Adrenal gland (tissue), 12 donors: Measurements from ENCODE around the gene ZMAT3. TPM values are rescaled to one million over a fixed set of nuclear protein-coding genes. Genes with fewer than 3 reads are reported as not detected.
"Not testable (repeated sequence)": the region's sequence is repeated elsewhere in the genome, so short reads cannot be mapped to it uniquely, and the experiment has no call there.

Experiments used
- DNase-seq, 7 donors: peaks; one replicate each; pipeline ENCODE4 v3.0.0-alpha.2; 2019 to 2020
- H3K27ac ChIP-seq, 5 donors: fragments of 200-600 bp; sonication (generic) in 4 of 5; 1 replicate in 3 of 5; 2 replicates in 2 of 5; pipeline versions ENCODE4 v1.5.1 to v1.8.0; 2016 to 2020; ENCODE audit warnings: mild to moderate bottlenecking in 1 of 5
- H3K27me3 ChIP-seq: fragments of 200-600 bp; 2 replicates; pipeline ENCODE4 v1.8.0; 2021
- H3K36me3 ChIP-seq, 2 donors: fragments of 200-600 bp; replicated peaks in 1 of 2; 1 replicate in 1 of 2; 2 replicates in 1 of 2; pipeline versions ENCODE4 v1.5.1 to v1.8.0; 2018 to 2022
- H3K4me1 ChIP-seq, 2 donors: fragments of 200-600 bp; replicated peaks in 1 of 2; 1 replicate in 1 of 2; 2 replicates in 1 of 2; pipeline versions ENCODE4 v1.5.1 to v1.8.0; 2018 to 2021
- H3K4me3 ChIP-seq, 4 donors: fragments of 200-600 bp; sonication (generic) in 3 of 4; one replicate each; pipeline ENCODE4 v1.5.1; 2016 to 2018
- H3K9me3 ChIP-seq, 3 donors: fragments of 200-600 bp; sonication (generic) in 1 of 3; replicated peaks in 1 of 3; 1 replicate in 2 of 3; 2 replicates in 1 of 3; pipeline versions ENCODE4 v1.5.1 to v1.8.0; 2016 to 2021
- POLR2A ChIP-seq, 2 donors: fragments of 450-650 bp; IDR thresholded peaks; one replicate each; pipeline ENCODE4 v1.6.1; 2017; ENCODE audit warnings: antibody characterized with exemption in 2 of 2, mild to moderate bottlenecking in 2 of 2, moderate library complexity in 1 of 2
- WGBS, 4 donors: extraction: QIAGEN DNeasy Blood & Tissue Kit in 2 of 4; methylation state at CpG; one replicate each; pipeline versions ENCODE4 v1.1.5 to v1.1.7; 2013 to 2017; 5-methylcytosine and 5-hydroxymethylcytosine counted together
- intact Hi-C, 2 donors: fragments of 100-400 bp; cut with DNase I; formaldehyde crosslinking; loops; one replicate each; pipeline versions ENCODE4 v1.14.1 to v1.15.0; 2022 to 2023
- polyA plus RNA-seq, 3 donors: library from polyadenylated mRNA; stranded (reverse); fragments of 200-250 nt in 2 of 3; fragments of 350-450 nt in 1 of 3; fragmentation: Illumina TruSeq in 1 of 3; extraction: RNeasy Lipid Tissue Mini Kit (QIAGEN cat#74804) in 1 of 3; gene quantifications; one replicate each; pipeline ENCODE4 v1.2.3, GENCODE V29; 2013 to 2014
- total RNA-seq, 9 donors: library from RNA; depleted of rRNA in 4 of 9; stranded (reverse); fragments of >200 nt in 4 of 9; fragments of 120-200 nt in 1 of 9; fragmentation: NEBNext Ultra II Directional in 1 of 9; extraction: Animal tissue kit (Norgen Biotek cat#: 25700) in 1 of 9; gene quantifications; one replicate each; pipeline versions ENCODE4 v1.1.0 to v1.2.4, GENCODE V29; 2013 to 2023
- TF ChIP-seq, protein P1 (sequence below), 6 experiments: fragments of 450-650 bp in 4 of 6; fragments of 200-600 bp in 2 of 6; sonication (generic) in 1 of 6; IDR thresholded peaks; 1 replicate in 5 of 6; 2 replicates in 1 of 6; pipeline versions ENCODE4 v1.5.1 to v1.8.0; 2016 to 2021; ENCODE audit warnings: antibody characterized with exemption in 6 of 6, mild to moderate bottlenecking in 2 of 6, moderate library complexity in 1 of 6
- donor health status: healthy with polysubstance abuse.
- donor health status: Bipolar disorder and iron deficiency.
- donor health status: DM: yes; HTN: yes; CAD: no.
- donor health status: DM: no; HTN: no; CAD: no.
- donor health status: DM: no; HTN: no; CAD: no.
- donor health status: DM: yes; HTN: yes; CAD: no.

ZMAT3 gene
- total and polyA plus RNA-seq, 12 donors = 1.8 to 30.0 (median 18.1) TPM

DNA sequence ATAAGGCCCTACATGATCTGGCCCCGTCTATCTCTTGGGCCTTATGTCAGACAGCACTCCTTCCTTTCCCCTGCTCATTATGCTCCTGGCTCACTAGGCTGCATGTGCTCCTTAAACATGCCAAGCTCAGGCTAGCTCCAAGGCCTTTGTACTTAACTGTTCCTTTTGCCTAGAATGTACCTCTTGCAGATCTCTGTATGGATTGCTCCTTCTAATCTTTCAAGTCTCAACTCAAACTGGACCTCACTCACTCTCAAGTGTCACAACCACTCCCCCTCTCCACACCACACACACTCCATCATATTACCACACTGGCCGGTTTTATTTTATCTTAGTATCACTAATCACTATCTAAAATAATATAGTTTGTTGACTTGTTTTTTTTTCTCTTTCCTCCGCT lies 36.4 kb downstream of the ZMAT3 start:
- Histone ChIP-seq H3K27ac (no peak overlapping the region), H3K4me1 (no peaks in the 10 kb centered on the region), H3K36me3 (no peaks in the 10 kb centered on the region), H3K27me3 (no peaks in the 10 kb centered on the region), H3K4me3 (no peak overlapping the region), H3K9me3 (no peaks in the 10 kb centered on the region)
- TF ChIP-seq, protein P1, sequence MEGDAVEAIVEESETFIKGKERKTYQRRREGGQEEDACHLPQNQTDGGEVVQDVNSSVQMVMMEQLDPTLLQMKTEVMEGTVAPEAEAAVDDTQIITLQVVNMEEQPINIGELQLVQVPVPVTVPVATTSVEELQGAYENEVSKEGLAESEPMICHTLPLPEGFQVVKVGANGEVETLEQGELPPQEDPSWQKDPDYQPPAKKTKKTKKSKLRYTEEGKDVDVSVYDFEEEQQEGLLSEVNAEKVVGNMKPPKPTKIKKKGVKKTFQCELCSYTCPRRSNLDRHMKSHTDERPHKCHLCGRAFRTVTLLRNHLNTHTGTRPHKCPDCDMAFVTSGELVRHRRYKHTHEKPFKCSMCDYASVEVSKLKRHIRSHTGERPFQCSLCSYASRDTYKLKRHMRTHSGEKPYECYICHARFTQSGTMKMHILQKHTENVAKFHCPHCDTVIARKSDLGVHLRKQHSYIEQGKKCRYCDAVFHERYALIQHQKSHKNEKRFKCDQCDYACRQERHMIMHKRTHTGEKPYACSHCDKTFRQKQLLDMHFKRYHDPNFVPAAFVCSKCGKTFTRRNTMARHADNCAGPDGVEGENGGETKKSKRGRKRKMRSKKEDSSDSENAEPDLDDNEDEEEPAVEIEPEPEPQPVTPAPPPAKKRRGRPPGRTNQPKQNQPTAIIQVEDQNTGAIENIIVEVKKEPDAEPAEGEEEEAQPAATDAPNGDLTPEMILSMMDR (IDR thresholded peaks at IDR 0.05) = no peak
- no peak for TF ChIP-seq POLR2A (IDR thresholded peaks at IDR 0.05)
- no peak for DNase-seq
- intact Hi-C loops = no loop called here
- WGBS, 4 donors = 83 to 89% (median 85%) methylated on average over 3 of the region's 3 CpGs

DNA sequence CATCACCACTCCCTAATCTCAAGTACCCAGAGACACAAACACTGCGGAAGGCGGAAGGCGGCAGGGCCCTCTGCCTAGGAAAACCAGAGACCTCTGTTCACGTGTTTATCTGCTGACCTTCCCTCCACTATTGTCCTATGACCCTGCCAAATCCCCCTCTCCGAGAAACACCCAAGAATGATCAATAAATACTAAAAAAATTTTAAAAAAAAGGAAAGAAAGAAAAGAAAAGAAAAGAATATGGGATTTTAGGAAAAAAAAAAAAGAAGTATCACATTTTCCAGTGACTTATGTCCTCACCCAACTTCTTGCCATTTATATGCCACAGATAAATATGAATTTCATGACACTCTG lies 38.3 kb downstream of the ZMAT3 start:
- 65 to 89% (median 78%) methylated on average over 5 of the region's 5 CpGs for WGBS, 4 donors
- H3K27me3 ChIP-seq, H3K27ac ChIP-seq, H3K4me3 ChIP-seq, H3K36me3 ChIP-seq, intact Hi-C loops, H3K4me1 ChIP-seq, DNase-seq, H3K9me3 ChIP-seq: not testable (repeated sequence)

DNA sequence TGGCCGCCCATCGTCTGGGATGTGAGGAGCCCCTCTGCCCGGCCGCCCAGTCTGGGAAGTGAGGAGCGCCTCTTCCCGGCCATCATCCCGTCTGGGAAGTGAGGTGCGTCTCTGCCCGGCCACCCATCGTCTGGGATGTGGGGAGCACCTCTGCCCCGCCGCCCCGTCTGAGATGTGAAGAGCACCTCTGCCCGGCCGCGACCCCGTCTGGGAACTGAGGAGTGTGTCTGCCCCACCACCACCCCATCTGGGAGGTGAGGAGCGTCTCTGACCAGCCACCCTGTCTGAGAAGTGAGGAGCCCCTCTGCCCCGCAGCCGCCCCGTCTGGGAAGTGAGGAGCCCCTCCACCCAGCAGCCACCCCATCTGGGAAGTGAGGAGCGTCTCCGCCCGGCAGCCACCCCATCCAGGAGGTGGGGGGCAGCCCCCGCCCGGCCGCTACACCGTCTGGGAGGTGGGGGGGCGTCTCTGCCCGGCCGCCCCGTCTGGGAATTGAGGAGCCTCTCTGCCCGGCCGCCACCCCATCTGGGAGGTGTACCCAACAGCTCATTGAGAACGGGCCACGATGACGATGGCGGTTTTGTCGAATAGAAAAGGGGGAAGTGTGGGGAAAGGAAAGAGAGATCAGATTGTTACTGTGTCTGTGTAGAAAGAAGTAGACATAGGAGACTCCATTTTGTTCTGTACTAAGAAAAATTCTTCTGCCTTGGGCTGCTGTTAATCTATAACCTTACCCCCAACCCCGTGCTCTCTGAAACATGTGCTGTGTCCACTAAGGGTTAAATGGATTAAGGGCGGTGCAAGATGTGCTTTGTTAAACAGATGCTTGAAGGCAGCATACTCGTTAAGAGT lies 38.9 kb downstream of the ZMAT3 start:
- H3K27me3 ChIP-seq, DNase-seq, H3K9me3 ChIP-seq, intact Hi-C loops, H3K4me3 ChIP-seq, H3K4me1 ChIP-seq, H3K27ac ChIP-seq, H3K36me3 ChIP-seq: not testable (repeated sequence)
- 91 to 95% (median 92%) methylated on average over 13 to 41 of the region's 42 CpGs for WGBS, 4 donors

DNA sequence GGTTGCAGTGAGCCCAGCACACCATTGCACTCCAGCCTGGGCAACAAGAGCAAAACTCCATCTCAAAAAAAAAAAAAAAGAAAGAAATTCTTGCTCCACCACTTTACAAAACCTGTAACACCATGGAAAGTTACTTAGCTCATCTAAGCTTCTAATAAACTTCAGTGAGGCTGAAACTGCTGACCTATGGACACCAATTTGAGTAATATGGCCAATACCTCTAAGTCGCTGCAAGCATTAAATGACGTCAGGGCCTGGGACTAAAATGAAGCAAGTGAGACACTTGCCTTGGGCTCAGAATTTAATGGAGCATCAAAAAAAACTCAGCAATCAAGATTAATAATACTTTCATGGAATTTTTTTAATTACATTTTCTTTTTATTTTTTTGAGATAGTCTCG lies 42.5 kb downstream of the ZMAT3 start:
- peaks cover 0 to 9% of the 10 kb centered on the region in 2 donors for H3K4me1 ChIP-seq
- H3K27ac ChIP-seq = no peak overlapping the region
- intact Hi-C loops = no loop called here
- DNase-seq = no peak
- TF ChIP-seq, protein P1 (IDR thresholded peaks at IDR 0.05) = no peak
- TF ChIP-seq POLR2A (IDR thresholded peaks at IDR 0.05) = no peak
- 93 to 97% (median 96%) methylated on average over 3 of the region's 3 CpGs for WGBS, 4 donors
- H3K36me3 ChIP-seq = peaks cover 0 to 6% of the 10 kb centered on the region in 2 donors
- H3K9me3 ChIP-seq = no peaks in the 10 kb centered on the region
- H3K27me3 ChIP-seq = no peaks in the 10 kb centered on the region
- H3K4me3 ChIP-seq = no peak overlapping the region

- no peak overlapping the region for H3K27ac ChIP-seq
- H3K4me1 ChIP-seq = peaks cover 0 to 9% of the 10 kb centered on the region in 2 donors
- H3K36me3 ChIP-seq = peaks cover 0 to 6% of the 10 kb centered on the region in 2 donors
- TF ChIP-seq, protein P1 (IDR thresholded peaks at IDR 0.05) = no peak
- no peak for TF ChIP-seq POLR2A (IDR thresholded peaks at IDR 0.05)
- 89 to 100% (median 92%) methylated on average over 1 of the region's 1 CpG for WGBS, 4 donors
- DNase-seq = no peak
- H3K27me3 ChIP-seq = no peaks in the 10 kb centered on the region
- no peaks in the 10 kb centered on the region for H3K9me3 ChIP-seq
- H3K4me3 ChIP-seq = no peak overlapping the region
- intact Hi-C loops = no loop called here
Measured at GRCh38 chr3:179028408-179028807, 43.2 kb downstream of the ZMAT3 start.
